NCI-H345 (cell line): Measurements from ENCODE around the gene CAPN6.

Experiments used
- DNase-seq: peaks from one replicate; lab custom pipeline; 2025; lab: John Stamatoyannopoulos, UW

Gene CAPN6

GRCh38 chrX:111270339-111270738 is at the start of gene CAPN6:
Gene CAPN6 (minus strand): TSS chrX:111270483. CDS start chrX:111263936, 6,547 bp downstream.
- no peak for DNase-seq

- no peak for DNase-seq
Measured at GRCh38 chrX:111319451-111319850, 49.2 kb upstream of the CAPN6 start.

- no peak for DNase-seq
Measured at GRCh38 chrX:111318901-111319300, 48.6 kb upstream of the CAPN6 start.

GRCh38 chrX:111309083-111309482 is 38.8 kb upstream of the CAPN6 start:
- DNase-seq: no peak

GRCh38 chrX:111308039-111308438 is 37.8 kb upstream of the CAPN6 start:
- DNase-seq: no peak

GRCh38 chrX:111302284-111302683 is 32.0 kb upstream of the CAPN6 start:
- no peak for DNase-seq

GRCh38 chrX:111288841-111289240 is 18.6 kb upstream of the CAPN6 start:
- no peak for DNase-seq

- no peak for DNase-seq
Measured at GRCh38 chrX:111284631-111285293, 14.5 kb upstream of the CAPN6 start.

GRCh38 chrX:111283446-111283845 is 13.2 kb upstream of the CAPN6 start:
- DNase-seq: no peak

- DNase-seq: no peak
Measured at GRCh38 chrX:111282991-111283390, 12.7 kb upstream of the CAPN6 start.

GRCh38 chrX:111282139-111282538 is 11.9 kb upstream of the CAPN6 start:
- DNase-seq: no peak

GRCh38 chrX:111268506-111268905 is 1.8 kb downstream of the CAPN6 start:
- no peak for DNase-seq

- DNase-seq: no peak
Measured at GRCh38 chrX:111265486-111265885, 4.8 kb downstream of the CAPN6 start.

GRCh38 chrX:111264385-111264784 is 5.9 kb downstream of the CAPN6 start:
- no peak for DNase-seq

GRCh38 chrX:111262086-111262485 is 8.2 kb downstream of the CAPN6 start:
- no peak for DNase-seq

- DNase-seq: no peak
Measured at GRCh38 chrX:111260451-111260850, 9.8 kb downstream of the CAPN6 start.

GRCh38 chrX:111259559-111259958 is 10.7 kb downstream of the CAPN6 start:
- no peak for DNase-seq

- no peak for DNase-seq
Measured at GRCh38 chrX:111257733-111258132, 12.6 kb downstream of the CAPN6 start.

GRCh38 chrX:111254896-111255693 is 15.2 kb downstream of the CAPN6 start:
- DNase-seq: no peak

- DNase-seq: peak; percentile 2
Measured at GRCh38 chrX:111244235-111244750, 26.0 kb downstream of the CAPN6 start.

- no peak for DNase-seq
Measured at GRCh38 chrX:111216293-111216801, 53.9 kb downstream of the CAPN6 start.

GRCh38 chrX:111207851-111208250 is 62.4 kb downstream of the CAPN6 start:
- no peak for DNase-seq

- DNase-seq: no peak
Measured at GRCh38 chrX:111200327-111200726, 70.0 kb downstream of the CAPN6 start.
